HK-2 (cell line): ENCODE data around the gene TRUB1.

Experiments used
- DNase-seq: peaks from one replicate; pipeline ENCODE4 v3.0.0-alpha.2; 2018; ENCODE audit not compliant: unreplicated experiment

TRUB1 gene

DNA sequence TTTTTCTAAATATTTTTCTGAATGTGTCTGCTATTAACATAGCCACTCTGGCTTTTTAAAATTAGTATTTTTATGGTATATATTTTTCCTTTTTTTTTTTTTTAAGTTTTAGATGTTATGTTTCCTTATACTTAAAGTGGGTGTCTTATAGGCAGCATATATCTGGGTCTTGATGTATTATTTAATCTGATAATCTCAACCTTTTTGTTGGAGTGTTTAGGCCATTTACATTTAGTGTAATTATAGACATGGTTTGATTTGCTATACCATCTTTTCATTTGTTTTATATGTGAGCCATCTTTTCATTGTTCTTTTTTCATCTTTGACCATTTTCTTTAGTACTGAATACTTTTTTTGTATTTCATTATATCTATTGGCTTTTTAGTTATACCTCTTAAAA, 45.0 kb downstream of the TRUB1 start:
- DNase-seq: no peak

DNA sequence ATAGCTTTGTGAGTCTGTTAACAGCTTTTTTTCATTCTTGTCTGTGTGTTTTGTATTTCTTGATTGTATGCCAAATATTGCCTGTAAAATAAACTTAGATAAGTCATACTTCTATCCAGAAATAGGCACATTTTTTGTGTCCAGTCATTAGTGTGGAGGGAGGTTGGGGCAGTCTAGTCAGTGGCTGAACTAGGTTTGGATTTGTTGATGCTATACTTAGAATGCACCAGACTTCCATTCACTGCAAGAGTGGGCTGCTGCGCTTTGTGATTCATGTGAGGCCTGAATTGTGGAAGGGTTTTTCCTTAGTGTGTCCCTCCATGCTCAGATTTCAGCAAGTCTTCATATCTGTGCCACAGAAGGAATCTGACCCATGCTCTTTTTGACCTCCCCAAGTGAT, 50.0 kb downstream of the TRUB1 start:
- DNase-seq: no peak

DNA sequence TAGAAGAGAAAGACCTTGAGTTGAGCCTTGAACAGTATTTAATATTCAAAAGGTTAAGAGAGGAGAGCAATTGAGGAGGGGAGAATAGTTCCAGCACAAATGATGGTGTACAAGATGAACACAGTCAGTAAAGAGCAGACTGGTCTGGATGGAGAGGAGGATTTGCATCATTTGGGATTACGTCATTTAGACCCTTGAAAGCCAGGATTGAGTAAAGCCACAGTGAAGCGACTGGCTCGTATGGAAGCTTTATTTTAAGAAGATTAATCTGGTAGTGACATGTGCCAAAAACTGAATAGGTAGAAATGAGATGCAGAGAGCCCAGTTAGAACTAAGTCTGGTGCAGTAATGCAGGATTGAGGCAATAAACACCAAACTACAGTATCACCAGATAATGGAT, 52.6 kb downstream of the TRUB1 start:
- DNase-seq: no peak

DNA sequence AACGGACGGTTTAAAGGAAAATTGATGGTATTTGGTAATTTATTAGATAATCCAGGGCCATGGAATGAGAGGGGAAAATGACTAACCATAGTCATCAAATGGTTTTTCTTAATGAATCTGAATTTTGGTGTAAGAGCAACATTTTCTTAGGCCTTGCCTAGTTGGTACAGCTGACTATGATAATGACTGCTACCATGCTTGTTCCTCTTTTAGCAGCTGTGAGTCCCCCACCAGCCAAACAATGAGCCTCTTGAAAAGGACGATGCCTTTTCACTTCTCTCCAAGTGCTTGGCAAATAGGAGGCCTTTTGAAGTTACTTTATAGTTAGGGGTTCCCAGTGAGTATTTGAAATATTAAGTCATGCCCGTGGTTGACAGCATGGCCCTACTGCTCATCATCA, 53.0 kb downstream of the TRUB1 start:
- no peak for DNase-seq

DNA sequence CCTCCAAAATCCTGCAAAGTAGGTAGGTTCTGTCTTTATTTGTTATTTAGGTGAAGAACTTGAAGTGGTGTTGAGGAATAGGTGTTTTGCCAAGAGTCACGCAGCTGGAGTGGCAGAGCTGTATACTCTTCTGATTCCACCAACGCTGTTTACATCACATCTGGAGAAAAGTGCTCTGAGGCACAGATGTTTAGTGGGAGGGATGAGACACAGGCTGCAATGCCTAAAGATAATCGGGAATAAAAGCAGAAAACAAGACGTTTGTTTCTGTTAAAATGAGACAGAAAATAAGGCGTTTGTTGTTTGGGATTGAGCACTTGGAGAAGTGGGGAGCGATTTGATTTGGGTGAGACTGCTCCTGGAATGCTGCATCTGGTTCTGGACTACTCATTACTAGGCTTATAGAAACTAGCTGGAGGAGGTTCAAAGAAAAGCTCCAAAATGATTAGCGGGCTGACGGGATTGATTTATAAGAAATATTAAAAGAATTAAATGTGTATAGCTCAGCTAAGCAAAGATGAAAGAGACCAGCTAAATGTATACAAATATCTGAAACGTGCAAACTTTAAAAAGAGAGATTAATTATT, 54.3 kb downstream of the TRUB1 start:
- no peak for DNase-seq

DNA sequence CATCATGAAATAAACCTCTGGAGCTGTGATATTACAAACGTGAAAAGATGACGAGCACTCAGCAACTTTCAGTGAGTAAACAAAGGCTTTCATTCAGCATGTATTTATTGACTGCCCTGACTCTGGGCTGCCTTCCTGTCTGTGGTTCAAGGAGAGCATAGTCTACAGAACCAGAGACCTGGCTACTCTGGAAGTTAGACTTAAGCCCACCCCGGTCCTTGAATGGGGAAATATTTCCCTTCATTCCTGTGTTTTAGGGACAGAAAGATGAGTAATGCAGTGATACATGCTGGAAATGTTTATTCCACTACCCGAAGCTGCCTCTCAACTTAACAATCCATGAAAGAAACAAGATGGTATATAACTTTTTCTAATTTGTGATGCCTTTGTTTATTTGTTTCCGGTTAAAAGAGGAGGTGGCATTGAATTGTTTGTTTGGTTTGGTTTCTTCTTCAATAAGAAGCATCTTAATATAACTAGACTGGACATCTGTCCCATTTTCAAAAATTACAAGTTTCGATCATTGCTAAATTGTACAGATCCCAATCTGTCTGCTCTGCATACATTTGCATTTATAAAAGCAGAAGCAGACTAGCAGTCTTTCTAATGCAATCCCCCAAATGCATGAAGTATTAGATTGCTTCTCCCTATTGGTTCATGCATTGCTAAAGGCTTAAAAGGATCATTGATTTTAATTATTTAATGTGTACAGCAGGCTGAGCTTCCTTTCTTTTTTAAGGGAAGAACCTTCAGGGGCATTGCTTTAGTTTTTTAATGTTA, 57.7 kb downstream of the TRUB1 start:
- DNase-seq: no peak

DNA sequence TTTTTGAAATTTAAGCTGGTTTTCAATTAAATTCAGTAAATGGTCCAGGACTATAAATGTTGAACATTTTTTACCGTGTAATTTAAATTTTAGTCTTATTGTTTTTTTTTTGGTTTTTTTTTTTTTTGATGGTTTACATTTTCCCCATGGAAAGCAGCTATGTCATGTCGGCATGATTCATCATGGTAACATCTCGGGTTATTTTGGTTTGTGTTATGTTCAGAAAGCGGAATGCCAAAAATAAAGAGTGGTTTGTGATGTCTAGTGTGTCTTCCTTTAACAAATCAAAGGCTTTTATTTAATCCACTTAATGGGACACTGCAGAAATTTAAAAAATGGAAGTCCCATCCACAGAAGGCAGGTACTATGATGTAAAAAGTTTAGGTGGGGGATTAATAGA, 58.5 kb downstream of the TRUB1 start:
- no peak for DNase-seq

DNA sequence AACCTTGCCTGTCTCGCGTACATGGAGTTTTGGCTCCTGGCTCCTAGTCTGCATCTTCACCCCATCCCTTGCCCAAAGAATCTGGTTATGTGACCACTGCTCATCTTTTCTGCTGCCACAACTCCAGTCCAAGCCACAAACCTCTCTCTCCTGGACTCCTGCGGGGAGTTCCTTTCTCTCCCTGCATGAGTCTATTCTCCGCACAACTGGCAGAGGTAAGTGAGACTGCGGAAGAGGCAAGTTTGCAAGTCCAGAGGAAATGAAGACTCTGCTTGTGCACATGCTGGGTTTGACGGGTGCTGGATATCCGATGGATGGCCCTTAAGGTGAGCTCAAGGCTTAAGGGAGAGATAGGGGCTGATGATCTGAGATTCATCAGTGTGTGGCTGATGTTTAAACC, 61.0 kb downstream of the TRUB1 start:
- no peak for DNase-seq

DNA sequence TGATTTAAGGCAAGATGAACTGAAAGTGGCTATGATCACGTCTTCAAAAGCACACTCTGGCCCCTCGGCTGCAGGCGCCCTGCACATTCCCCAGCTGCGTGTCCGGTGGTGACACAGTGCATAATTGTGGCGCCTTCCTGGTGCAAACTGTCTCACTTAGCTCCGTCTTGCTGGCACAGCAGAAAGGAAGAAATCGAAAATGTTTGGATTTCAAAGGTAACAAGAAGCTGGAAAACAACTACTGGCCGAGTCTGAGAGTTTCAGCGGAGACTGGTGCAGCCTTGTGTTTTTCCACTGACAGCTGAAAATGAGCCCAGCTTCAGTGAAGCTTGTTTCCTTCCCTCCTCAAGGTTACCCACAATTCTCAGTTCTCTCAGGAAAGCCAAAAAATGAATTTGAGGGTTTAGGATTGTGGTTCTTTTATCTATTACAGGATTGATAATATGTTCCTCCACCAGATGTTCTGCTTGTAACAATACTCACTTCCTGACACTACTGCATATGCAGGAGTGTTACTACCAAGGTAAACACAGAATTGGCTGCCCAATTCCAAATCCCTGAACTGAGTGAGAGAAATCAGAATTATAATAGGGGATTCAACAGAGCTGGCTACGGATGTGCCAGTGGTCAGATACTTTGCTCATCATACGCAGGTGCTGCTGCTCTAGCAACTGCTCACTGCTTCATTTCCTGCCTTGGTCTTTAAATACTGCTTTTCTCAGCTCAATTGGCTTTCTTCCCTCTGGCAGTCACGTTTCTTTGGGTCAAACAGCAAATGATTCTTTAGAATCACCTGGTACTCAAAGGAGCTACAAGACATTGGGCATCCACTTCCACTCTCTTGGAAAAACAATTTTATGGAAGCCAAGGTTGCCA, 63.7 kb downstream of the TRUB1 start:
- no peak for DNase-seq

DNA sequence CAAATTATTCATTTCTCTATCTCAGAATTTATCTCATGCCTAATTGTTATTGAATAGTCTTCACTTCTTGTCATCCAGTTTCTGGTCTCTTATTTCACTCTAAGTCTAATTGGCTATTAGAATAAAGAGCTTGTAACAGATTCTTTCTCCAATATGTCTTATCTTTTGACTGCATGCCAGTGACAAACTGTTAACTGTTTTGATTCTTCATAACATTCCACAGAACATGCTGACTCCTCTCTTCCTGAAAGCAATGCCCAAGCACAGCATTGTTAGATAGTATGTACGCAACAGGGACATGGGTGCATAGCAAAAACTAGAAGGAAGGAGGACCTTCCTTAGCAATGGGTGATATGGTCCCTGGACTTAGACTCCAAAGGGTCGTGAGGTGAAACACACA, 65.4 kb downstream of the TRUB1 start:
- DNase-seq: no peak

DNA sequence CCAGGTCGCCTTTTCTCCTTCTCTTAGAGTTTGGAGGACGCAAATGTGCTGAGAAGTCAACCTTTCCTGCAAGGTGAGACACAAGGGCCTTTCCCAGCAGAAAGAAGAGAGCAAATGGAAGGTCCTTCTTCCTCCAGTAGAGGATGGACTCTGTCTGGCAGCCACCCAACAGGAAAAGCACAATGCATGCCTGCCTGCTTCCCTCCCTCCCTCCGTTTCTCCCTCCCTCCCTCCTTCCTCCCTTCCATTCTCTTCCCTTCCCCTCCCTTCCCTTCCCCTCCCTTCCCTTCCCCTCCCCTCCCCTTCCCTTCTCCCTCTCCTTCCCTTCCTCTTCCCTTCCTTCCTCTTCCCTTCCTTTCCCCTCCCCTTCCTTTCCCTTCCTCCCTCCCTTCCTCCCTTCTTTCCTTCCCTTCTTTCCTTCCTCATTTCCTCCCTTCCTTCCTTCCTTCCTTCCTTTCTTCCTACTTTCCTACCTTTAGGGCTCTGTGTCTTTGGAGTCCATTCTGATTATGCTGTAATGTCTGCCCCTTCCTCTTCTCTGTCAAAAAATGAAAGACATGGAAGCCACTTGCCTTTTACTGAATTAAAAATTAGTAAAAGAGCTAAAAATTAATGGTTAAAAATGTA, 66.4 kb downstream of the TRUB1 start:
- DNase-seq: no peak

DNA sequence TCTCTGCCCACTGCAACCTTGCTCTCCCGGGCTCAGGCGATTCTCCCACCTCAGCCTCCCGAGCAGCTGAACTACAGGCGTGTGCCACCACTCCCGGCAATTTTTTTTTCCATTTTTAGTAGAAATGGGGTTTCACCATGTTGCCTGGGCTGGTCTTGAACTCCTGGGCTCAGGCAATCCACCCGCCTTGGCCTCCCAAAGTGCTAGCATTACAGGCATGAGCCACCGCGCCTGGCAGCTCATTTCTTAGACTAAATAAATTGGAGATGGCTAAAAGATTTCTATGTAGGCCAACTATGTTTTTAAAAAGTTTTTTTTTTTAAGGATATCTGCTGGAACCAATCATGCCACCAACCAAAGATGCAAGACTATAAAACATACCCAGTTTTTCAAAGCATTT, 67.8 kb downstream of the TRUB1 start:
- no peak for DNase-seq

DNA sequence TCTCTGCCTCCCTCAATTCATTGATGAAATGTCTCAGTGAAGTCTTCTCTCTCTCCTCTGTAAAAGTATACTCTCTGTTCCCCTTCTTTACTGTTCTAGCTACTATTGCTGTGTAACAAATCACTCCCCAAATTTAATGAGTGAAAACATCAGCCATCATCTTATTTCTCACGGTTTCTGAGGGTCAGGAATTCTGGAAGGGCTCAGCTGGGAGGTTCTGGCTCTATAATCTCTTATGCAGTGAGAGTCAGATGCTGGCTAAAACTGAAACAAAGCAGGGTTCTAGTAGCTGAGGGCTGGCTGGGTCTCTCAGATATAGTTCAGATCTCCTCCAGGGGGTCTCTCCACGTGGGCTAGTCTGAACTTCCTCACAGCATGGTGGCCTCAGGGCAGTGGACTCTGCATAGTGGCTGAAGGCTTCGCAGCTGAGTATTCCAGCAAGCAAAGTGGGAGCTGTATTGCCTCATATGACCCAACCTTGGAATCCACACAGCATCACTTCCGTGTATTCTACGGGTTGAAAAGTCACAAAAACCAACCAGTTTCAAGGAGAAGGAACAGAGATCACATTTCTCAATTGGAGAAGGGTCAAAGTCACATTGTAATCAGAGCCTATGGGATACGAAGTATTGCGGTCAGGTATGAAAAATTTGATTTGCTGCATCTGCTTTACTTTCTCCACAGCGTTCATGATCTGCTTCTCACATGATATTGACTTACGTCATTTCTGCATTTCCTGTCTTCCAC, 80.4 kb downstream of the TRUB1 start:
- no peak for DNase-seq

DNA sequence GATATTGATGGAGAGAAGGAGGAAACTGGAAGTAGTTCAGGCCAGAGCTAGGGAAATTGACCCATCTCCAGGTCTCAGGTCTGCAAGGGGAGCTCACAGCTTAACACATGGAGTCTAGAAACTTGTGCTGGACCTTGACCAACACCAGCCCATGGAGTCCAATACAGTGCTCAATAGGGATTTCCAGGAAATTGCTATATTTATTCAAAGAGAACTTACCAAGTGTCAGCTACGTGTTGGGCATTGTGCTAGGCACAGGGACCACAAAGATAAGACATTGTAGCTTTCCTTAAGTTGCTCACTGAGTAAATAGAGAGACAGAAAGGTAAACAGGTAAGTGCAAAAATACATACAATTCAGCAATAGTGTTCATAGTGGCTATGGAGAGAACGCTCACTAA, 82.5 kb downstream of the TRUB1 start:
- DNase-seq: no peak

DNA sequence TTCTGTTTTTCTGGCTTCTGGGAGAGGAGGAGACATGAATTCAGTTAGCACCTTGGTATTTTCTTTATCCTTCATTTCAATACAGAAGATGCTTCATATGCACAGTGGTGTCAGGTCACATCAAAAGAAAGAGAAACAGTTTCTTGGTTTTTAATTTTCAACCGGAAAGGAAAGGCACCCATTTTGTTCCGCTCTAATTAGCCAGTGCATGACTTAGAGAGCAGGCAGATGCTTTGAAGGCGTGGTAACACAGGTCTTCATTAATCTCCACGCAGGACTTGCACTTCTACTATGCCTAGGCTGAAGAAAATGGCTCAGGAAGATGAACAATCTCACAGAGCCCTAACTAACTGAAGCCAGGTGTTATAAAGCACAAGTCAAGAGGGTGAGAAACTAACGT, 84.7 kb downstream of the TRUB1 start:
- DNase-seq: no peak

DNA sequence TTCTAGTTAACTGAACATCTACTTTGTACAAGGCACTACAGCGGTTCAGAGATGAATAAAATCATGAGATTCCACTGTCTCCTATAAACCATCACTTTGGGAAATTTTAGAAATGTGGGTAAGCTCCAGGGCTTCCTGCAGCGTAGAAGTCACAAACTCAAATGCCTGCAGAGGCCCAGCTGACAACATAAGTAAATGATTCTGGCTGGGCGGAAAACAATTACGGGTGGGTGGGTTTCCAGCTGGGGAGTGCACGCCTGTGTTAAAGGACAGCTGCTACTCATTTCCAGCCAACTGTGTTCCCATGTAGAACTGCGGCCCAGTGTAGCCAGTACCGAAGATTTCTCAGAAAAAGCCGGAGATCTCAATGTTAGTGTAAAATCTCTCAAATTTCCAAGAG, 85.7 kb downstream of the TRUB1 start:
- no peak for DNase-seq

DNA sequence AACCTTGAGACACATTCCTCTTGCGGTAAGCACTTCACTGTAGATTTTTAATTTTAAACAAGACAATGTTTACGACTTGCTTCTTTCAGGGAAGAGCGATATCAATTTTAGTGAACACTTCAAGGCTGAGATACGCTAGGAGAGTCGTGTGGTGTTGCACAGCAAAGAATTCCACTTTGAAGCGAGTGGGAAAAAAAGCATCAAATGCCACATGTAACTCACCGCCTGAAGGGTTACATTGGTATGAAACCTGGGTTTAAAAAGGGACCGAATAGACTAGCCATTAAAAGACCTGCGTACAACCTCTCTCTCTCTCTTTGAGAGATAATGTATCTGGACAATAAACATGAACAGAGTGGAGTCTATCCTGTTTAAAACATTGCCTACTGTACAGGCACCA, 86.4 kb downstream of the TRUB1 start:
- DNase-seq: no peak

DNA sequence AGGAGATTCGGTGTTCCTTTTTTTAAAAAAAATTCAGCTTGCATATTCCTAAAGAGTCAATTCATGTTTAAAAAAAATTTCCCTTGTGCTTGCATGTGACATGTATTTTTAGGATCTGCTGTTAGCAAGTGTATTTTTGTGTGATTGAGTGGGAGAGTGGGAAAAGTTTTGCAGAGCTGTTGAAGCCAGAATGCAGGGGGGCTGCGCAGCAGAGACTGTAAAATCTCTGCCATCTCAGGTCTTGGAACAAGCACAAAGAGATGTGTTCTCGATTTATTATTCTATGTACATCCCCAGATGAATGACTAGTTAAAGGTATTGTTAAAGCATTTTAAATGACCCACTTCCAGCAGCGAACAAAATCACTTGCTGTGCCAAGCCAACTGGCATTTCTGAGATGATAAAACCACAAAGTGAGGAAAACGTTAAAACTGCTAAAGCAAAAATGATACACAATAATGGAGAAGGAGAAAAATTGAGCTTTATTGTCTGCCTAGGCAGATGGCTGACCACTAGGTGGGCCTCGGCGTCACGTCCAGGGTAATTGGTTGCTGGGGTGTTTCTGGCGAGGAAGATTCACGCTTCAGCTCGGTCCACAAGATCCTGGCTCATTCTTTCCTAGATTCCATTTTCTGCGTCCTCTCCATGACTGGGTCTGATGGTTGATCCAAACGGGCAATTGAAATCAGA, 88.2 kb downstream of the TRUB1 start:
- no peak for DNase-seq

DNA sequence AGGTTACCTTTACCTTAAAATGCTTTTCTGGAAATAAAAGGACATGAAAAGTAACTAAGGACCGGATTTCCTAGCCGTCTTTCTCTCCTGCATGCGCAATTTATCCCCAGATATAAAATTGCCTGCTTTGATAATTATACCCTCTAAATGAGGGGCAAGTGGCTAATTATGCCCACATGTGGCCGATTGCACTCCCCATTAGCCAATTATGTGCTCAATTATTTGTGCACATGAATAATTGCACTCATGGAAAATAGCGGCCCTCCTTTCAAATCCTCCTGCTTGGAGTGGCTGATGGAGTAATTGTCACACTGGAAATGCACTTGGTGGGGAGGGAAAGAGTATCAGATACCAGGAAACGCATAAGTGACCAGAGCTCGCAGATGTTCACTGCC, 88.7 kb downstream of the TRUB1 start:
- no peak for DNase-seq
